GM19372 (cell line): ENCODE results near the gene DNAJC5.
A peak's percentile ranks its signal among the peaks of the same experiment; 100 is the strongest.

ENCODE experiments used
- ATAC-seq: cut with Tn5 transposase; IDR thresholded peaks from one replicate; pipeline ENCODE4 v1.9.1; 2021; ENCODE audit warnings: mild to moderate bottlenecking, low read depth, moderate library complexity; ENCODE audit not compliant: unreplicated experiment

The DNAJC5 gene

DNA sequence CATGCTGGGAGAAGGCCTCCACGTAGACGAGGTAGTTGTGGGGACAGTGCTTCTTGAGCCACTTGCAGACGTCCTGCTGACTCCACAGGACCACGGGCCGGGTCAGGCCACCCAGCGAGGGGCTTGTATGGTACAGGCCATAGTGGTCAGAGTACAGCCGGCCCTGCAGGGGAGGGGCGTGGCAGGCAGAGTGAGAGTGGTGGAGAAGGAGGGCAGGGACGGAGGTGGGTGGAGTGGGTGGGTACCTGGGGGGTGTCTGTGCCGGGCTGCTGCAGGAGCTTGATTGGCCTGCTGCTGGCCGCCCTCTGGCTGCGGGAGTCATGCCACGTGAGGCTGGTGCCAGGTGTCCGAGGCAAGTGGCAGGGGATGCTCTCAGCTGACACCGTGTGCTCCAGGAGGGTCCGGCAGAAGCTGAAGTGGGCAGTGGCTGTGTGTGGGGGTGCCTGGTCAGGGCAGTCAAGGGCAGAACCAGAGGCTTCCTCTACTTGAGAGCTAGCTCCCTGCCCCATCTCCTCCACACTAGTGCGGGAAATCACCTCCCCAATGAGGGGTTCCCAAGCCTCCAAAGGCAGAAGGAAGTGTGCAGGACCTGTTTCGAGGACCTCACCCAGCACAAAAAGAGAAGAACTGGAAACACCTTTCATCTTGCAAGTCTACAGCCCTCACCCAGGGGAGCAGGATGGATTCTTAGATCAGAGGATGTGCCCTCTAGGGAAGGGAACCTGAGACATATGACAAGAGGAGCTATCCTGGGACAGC lies 82.2 kb downstream of the DNAJC5 start:
- ATAC-seq = no peak

DNA sequence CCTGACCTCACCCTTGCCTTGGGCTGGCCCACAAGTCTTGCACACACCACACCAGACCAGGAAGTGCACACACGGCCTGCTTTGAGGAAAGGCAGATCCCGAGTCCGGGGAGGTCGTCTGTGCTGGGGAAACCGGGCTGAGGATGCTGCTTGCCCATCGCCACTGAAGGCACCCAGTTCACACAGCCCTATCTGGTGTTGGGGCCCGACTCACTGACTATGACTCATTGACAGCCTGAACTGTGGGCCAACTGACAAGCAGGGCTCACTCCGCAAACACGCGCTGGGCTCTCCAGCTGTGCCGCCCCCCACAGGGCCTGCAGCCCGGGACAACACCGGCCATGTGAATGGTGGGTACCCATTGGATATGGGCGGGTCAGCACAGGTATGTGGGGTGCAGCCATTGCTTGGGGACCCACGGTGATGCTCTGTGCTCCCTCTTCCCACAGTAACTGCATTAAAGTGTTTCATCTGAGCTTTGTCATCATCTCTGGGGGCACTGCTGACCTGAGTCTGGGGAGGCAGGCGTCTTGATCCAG lies 82.9 kb downstream of the DNAJC5 start:
- ATAC-seq = no peak

DNA sequence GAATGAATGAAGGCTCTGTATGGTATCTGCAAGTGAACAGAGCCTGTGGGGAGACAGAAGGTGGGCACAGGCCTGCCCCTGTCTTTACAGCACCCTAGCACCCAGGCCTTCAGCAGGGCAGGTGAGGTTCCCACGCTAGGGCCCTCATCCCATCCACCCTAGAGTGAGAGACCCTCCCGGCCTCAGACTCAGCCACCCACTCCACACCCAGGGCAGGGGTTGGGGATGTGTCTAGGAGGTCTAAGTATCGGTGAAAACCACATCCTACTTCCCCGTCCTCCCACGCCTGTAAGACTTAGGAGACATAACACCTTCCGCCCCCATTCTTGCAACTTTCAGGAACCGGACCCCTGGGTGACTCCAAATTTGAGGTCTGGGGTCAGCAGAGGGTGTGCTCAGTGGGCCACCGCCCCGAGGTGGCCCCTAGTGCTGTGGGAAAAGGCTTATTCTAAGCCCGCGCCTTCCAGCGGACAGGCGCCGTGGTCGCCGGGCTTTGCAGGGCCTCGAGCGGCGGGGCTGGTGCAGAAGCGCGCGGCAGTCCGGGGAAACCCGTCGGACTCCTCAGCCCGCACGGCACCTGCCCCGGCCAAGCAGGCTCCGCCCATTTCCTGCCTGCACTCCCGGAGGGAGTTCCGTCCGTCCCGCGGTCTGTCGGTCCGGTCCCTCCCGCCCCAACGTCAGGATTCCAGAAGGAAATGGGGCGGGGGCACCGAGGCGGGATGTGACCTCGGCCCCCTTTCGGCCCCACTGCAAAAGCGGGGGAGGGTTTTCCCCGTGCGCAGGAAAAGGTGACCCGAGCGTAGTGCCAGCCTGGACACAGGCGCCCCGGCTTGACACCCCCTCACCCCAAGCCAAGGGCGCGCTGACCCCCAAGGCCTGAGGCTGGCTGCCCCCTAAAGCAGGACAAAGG lies 83.6 kb downstream of the DNAJC5 start:
- ATAC-seq = no peak

DNA sequence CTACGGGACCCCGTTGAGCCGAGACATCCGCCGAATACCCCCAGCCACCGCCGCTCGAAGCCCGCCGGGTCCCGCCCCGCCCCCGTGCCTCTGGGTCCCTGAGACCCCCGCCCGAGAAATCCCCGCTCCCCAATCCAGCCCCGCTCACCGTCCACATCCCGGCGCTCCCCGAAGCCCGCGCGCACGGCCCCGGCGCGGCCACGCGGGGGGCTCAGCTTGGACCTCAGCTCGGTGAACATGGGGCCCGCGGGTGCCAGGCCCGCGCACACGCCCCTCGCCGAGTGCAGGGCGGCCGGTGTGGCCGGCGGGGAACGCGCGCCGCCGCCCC lies 84.3 kb downstream of the DNAJC5 start:
- no peak for ATAC-seq

DNA sequence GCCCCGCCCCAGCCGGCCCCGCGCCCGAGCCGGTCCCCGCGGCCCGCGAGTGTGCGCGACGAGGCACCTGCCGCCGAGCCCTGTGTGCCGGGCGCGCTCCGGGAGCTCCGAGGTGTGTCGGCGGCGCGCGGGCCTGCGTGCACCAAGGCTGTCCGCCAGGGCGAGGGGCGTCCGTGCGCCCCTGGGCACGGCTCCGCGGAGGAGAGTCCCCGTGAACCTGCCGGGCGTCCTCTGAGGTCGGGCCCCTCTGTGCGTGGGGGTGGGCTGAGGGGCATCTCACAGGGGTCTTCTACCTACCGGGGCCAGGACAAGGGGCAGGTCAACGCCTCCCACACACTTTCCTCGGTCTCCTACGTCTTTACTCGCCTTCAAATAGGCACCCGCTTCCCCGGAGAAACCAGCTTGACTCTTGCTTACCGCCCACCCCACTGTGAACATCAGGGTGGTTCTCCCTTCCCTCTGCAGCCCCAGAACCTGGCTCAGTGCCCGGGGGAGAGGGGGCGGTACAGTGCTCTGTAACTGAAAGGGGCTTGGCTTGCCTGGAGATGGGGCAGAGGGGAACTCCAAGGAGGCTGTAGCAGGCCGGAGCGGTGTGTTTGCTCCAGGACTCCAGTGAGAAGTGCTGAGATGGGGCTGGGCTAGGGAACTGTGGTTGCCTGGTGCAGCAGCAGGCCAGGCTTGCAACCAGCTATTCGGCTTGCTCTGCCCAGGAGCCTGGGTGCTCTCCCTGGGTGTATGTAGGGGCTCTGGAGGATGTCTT lies 84.8 kb downstream of the DNAJC5 start, which contains the start of gene SAMD10:
SAMD10 (minus strand) TSS at position 86 of the 760 bp plus-strand sequence. CDS start 175 bp downstream, outside the sequence.
- ATAC-seq = no peak

DNA sequence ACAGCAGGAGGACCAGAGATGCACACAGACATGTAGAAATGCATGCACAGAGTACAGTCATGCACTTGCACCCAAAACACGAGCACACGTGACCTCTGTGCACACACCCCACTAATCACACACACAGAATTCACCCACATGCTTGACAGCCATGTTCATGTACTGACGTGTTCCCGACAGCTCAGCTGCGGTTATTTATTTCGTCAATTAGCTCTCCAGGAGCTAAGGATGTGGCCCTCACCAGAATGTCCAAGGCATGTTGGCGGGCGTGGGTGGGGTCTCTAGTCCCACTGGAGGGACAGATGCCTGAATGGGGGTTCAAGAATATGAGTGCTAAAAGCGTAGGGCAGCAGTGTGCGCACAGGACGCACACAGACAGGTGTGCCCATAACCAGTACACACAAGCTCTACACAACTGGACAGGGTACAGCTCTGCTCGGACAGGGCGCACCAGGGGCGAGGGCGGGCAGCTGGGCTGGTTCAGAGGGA lies 85.4 kb downstream of the DNAJC5 start:
- no peak for ATAC-seq

DNA sequence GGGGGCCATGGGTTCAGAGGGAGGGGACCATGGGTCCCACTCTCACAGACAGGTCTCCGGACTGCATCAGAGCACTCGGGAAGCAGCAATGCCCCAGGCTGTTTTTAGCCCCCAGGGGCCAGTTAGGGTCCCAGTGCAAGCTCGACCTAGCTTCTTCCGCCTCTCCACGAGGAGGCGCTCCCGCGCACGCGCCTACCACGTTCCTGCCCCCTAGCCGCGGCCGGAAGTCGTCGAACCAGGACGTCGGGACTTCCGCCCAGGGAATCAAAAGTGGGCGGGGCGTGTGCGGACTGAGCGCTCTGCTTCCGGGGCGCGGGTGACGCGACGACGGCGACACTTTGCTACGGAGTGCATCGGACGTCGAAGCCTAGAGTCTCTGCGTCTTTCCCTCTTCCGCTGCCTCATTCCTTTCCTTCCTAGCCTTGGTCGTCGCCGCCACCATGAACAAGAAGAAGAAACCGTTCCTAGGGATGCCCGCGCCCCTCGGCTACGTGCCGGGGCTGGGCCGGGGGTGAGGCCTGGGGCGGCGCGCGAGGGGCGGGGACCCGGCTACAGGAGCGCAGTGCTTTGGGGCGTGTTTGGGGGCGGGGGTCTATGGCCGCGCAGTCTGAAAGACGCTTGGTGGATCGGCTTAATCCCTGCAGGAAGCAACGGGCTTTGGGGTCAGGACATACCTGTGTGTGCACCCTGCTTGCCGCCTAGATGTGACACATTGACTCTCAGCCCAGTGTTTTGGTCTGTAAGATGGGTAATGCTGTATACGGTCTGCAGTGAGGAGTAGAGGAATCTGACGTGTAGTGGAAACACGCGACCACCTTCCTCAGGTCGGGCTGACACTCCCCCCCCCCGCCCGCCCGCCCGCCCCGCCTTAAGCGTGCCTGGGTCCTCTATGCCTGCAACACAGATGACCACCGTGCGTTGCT lies 86.1 kb downstream of the DNAJC5 start, which contains the start of gene PRPF6:
PRPF6 (plus strand) TSS at position 327 of the 923 bp plus-strand sequence; CDS start at position 441, 114 bp downstream.
- peak; percentile 57 for ATAC-seq

DNA sequence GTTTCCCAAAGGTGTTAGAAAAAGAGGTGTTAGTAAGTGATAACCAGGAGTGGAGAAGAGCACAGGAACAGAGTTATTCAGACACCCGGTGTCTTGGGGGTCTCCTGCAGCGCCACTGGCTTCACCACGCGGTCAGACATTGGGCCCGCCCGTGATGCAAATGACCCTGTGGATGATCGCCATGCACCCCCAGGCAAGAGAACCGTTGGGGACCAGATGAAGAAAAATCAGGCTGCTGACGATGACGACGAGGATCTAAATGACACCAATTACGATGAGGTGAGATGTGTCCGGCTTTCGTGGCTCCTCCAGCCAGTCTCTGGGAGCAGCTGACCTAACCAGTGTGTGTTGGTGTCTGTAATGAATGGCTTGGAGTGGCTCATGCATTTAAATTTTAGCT lies 88.0 kb downstream of the DNAJC5 start:
- ATAC-seq = no peak
